ENCODE measurements around the gene NCS1.

DNA sequence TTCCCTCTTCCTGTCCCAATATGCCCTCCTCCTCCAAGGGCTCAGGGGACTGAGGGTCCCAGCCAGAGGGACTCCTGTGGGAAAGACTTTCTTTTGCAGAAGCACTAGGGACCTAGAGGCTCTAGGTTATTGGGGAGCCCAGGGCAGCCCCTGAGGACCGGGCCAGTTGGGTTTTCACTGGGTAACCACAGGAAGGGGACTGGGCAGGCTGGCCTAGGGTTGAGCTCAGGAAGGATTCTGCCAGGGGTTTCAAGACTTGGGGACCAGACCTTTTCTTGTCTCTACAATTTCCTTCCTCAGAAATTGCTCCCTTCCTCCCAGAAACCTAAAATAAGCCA, 69.0 kb downstream of the NCS1 start:
- TF ChIP-seq POLR2AphosphoS5 (IDR thresholded peaks at IDR 0.05; ENCODE audit: borderline replicate concordance, low read depth, low read length), result no peak
- TF ChIP-seq EZH2 (IDR thresholded peaks at IDR 0.05), result no peak
- no peak for TF ChIP-seq FOXP2 (optimal IDR thresholded peaks at IDR 0.05; ENCODE audit: control extremely low read depth, extremely low read length, insufficient read depth)
